Tibial nerve (tissue), 4 donors: ENCODE results near the gene HDAC6. TPM values are rescaled to one million over a fixed set of nuclear protein-coding genes. Genes with fewer than 3 reads are reported as not detected.
"Not testable (repeated sequence)": the region's sequence is repeated elsewhere in the genome, so short reads cannot be mapped to it uniquely, and the experiment has no call there.

Source experiments
- DNase-seq, 2 donors: peaks; one replicate each; pipeline ENCODE4 v3.0.0-alpha.2; 2019; ENCODE audit warnings: low spot score in 2 of 2
- H3K27ac ChIP-seq, 4 donors: fragments of 200-600 bp; sonication (generic) in 3 of 4; one replicate each; pipeline ENCODE4 v1.5.1; 2017 to 2019; ENCODE audit warnings: mild to moderate bottlenecking in 1 of 4
- H3K27me3 ChIP-seq, 2 donors: fragments of 200-600 bp; sonication (generic) in 1 of 2; one replicate each; pipeline versions ENCODE4 v1.5.1 to v1.6.0; 2017 to 2019
- H3K36me3 ChIP-seq, 3 donors: fragments of 200-600 bp; sonication (generic); one replicate each; pipeline ENCODE4 v1.5.1; 2018 to 2019
- H3K4me1 ChIP-seq, 4 donors: fragments of 200-600 bp; sonication (generic) in 3 of 4; one replicate each; pipeline ENCODE4 v1.5.1; 2017 to 2019
- H3K4me3 ChIP-seq, 4 donors: fragments of 200-600 bp; sonication (generic) in 3 of 4; one replicate each; pipeline ENCODE4 v1.5.1; 2017 to 2019; ENCODE audit warnings: mild to moderate bottlenecking in 1 of 4, moderate library complexity in 1 of 4
- H3K9me3 ChIP-seq, 4 donors: fragments of 200-600 bp; sonication (generic) in 3 of 4; one replicate each; pipeline ENCODE4 v1.5.1; 2017 to 2019
- EP300 ChIP-seq, 2 donors: sonication (generic); formaldehyde crosslinking; IDR thresholded peaks; one replicate each; pipeline ENCODE4 v1.6.1; 2017; ENCODE audit warnings: antibody characterized with exemption in 2 of 2, mild to moderate bottlenecking in 1 of 2
- POLR2A ChIP-seq, 2 donors: fragments of 450-650 bp; IDR thresholded peaks; one replicate each; pipeline ENCODE4 v1.6.1; 2017; ENCODE audit warnings: antibody characterized with exemption in 2 of 2, mild to moderate bottlenecking in 2 of 2, moderate library complexity in 2 of 2
- WGBS, 2 donors: methylation state at CpG; one replicate each; pipeline ENCODE4 v1.1.5; 2018; 5-methylcytosine and 5-hydroxymethylcytosine counted together
- total RNA-seq, 4 donors: library from RNA; depleted of rRNA; stranded (reverse); fragments of >200 nt; gene quantifications; one replicate each; pipeline ENCODE4 v1.1.0, GENCODE V29; 2016
- TF ChIP-seq, protein P1 (sequence below), 5 experiments: fragments of 200-600 bp in 3 of 5; fragments of 450-650 bp in 2 of 5; sonication (generic) in 3 of 5; IDR thresholded peaks; one replicate each; pipeline ENCODE4 v1.5.1; 2016 to 2019; ENCODE audit warnings: antibody characterized with exemption in 5 of 5, mild to moderate bottlenecking in 3 of 5, moderate library complexity in 2 of 5

The HDAC6 gene
- total RNA-seq, 4 donors from 2014 or later = 101 to 160 (median 120) TPM

GRCh38 chrX:48814722-48815121 lies 12.9 kb downstream of the HDAC6 start:
- no peaks in the 10 kb centered on the region for H3K4me1 ChIP-seq
- H3K9me3 ChIP-seq = no peaks in the 10 kb centered on the region
- no peak overlapping the region for H3K27ac ChIP-seq
- H3K36me3 ChIP-seq = peaks cover 0 to 83% (median 0%) of the 10 kb centered on the region in 3 donors
- no peaks in the 10 kb centered on the region for H3K27me3 ChIP-seq
- WGBS, 2 donors = 80 to 91% methylated on average over 4 to 8 of the region's 8 CpGs
- no peak for DNase-seq
- TF ChIP-seq, protein P1, sequence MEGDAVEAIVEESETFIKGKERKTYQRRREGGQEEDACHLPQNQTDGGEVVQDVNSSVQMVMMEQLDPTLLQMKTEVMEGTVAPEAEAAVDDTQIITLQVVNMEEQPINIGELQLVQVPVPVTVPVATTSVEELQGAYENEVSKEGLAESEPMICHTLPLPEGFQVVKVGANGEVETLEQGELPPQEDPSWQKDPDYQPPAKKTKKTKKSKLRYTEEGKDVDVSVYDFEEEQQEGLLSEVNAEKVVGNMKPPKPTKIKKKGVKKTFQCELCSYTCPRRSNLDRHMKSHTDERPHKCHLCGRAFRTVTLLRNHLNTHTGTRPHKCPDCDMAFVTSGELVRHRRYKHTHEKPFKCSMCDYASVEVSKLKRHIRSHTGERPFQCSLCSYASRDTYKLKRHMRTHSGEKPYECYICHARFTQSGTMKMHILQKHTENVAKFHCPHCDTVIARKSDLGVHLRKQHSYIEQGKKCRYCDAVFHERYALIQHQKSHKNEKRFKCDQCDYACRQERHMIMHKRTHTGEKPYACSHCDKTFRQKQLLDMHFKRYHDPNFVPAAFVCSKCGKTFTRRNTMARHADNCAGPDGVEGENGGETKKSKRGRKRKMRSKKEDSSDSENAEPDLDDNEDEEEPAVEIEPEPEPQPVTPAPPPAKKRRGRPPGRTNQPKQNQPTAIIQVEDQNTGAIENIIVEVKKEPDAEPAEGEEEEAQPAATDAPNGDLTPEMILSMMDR (IDR thresholded peaks at IDR 0.05) = no peak
- H3K4me3 ChIP-seq = no peak overlapping the region

DNA sequence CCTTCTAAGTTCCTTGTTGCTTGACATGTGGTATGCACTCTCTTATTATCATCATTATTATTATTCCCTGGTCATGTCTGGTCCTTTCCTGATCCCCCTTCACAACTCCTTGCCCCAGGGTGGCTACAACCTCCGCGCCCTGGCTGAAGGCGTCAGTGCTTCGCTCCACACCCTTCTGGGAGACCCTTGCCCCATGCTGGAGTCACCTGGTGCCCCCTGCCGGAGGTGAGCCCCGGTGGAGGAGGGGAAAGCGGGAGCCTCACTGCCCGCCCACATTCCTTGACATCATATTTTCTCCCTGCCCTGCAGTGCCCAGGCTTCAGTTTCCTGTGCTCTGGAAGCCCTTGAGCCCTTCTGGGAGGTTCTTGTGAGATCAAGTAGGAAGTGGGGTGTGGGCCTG lies 13.4 kb downstream of the HDAC6 start:
- no peaks in the 10 kb centered on the region for H3K9me3 ChIP-seq
- no peak for DNase-seq
- no peak overlapping the region for H3K4me3 ChIP-seq
- TF ChIP-seq, protein P1 (IDR thresholded peaks at IDR 0.05) = no peak
- no peak for TF ChIP-seq EP300 (IDR thresholded peaks at IDR 0.05)
- TF ChIP-seq POLR2A (IDR thresholded peaks at IDR 0.05) = no peak
- no peaks in the 10 kb centered on the region for H3K4me1 ChIP-seq
- WGBS, 2 donors = 92% methylated on average over 5 to 8 of the region's 8 CpGs
- no peak overlapping the region for H3K27ac ChIP-seq
- H3K27me3 ChIP-seq = no peaks in the 10 kb centered on the region
- H3K36me3 ChIP-seq = peaks cover 0 to 84% (median 0%) of the 10 kb centered on the region in 3 donors

DNA sequence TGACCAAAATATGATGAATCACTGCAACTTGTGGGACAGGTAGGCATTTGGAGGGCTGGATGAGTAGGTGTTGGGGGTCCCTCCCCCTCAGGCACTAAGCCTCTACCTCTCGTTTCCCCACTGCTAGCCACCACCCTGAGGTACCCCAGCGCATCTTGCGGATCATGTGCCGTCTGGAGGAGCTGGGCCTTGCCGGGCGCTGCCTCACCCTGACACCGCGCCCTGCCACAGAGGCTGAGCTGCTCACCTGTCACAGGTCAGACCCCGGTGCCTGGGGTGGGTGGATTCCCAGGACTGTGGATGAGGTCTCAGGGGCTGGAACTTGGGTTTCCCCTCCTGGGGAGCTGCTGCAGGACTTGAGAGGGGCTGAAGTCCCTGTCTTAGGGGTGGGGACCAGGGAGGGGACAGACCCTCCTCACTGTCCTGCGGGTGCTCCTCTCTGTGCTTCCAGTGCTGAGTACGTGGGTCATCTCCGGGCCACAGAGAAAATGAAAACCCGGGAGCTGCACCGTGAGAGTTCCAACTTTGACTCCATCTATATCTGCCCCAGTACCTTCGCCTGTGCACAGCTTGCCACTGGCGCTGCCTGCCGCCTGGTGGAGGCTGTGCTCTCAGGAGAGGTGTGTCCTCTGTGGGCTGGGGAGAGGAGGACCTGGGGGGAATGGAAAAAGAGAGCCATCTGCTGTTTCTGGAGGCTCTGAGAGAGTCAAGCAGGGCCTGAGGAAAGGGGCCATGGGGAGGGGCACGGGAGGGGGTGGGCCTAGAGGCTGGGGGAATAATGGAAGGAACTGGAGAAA lies 14.3 kb downstream of the HDAC6 start:
- Histone ChIP-seq H3K9me3 (no peaks in the 10 kb centered on the region), H3K4me3 (no peak overlapping the region), H3K27me3 (no peaks in the 10 kb centered on the region), H3K4me1 (no peaks in the 10 kb centered on the region), H3K27ac (no peak overlapping the region), H3K36me3 (peaks cover 0 to 84% (median 0%) of the 10 kb centered on the region in 3 donors)
- WGBS, 2 donors = 87 to 93% methylated on average over 8 to 17 of the region's 18 CpGs
- TF ChIP-seq, protein P1 (IDR thresholded peaks at IDR 0.05) = no peak
- TF ChIP-seq POLR2A (IDR thresholded peaks at IDR 0.05) (no peak), EP300 (IDR thresholded peaks at IDR 0.05) (no peak)
- no peak for DNase-seq

DNA sequence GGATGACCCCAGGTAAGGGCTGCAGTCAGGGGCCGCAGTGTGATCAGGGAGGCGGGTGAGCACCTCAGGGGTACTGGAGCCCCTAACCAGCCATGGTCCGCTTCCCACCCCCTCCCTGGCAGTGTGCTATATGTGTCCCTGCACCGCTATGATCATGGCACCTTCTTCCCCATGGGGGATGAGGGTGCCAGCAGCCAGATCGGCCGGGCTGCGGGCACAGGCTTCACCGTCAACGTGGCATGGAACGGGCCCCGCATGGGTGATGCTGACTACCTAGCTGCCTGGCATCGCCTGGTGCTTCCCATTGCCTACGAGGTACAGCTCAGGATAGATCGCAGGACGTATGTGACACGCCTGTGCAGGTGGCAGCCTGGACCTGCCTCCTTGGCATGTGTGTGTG lies 16.2 kb downstream of the HDAC6 start:
- whole genome bisulfite sequencing, 2 donors = 87 to 93% methylated on average over 3 to 4 of the region's 16 CpGs
- no peaks in the 10 kb centered on the region for H3K27me3 ChIP-seq
- no peak overlapping the region for H3K27ac ChIP-seq
- DNase-seq = no peak
- TF ChIP-seq POLR2A (IDR thresholded peaks at IDR 0.05) (no peak), EP300 (IDR thresholded peaks at IDR 0.05) (no peak)
- TF ChIP-seq, protein P1 (IDR thresholded peaks at IDR 0.05) = no peak
- no peaks in the 10 kb centered on the region for H3K4me1 ChIP-seq
- H3K4me3 ChIP-seq = no peak overlapping the region
- peaks cover 0 to 88% (median 0%) of the 10 kb centered on the region in 3 donors for H3K36me3 ChIP-seq
- no peaks in the 10 kb centered on the region for H3K9me3 ChIP-seq

GRCh38 chrX:48818866-48819265 lies 17.0 kb downstream of the HDAC6 start:
- H3K27me3 ChIP-seq = no peaks in the 10 kb centered on the region
- H3K36me3 ChIP-seq = peaks cover 0 to 94% (median 0%) of the 10 kb centered on the region in 3 donors
- no peak for DNase-seq

GRCh38 chrX:48819394-48819793 lies 17.5 kb downstream of the HDAC6 start:
- not testable (repeated sequence) for H3K4me1 ChIP-seq, H3K27me3 ChIP-seq, H3K27ac ChIP-seq, DNase-seq, H3K9me3 ChIP-seq, H3K4me3 ChIP-seq
- 86 to 88% methylated on average over 4 to 9 of the region's 9 CpGs for WGBS, 2 donors
- H3K36me3 ChIP-seq = peaks cover 0 to 94% (median 0%) of the 10 kb centered on the region in 3 donors

More at GRCh38 chrX:48818866-48819265, 17.0 kb downstream of the HDAC6 start:
- Histone ChIP-seq H3K4me1 (no peaks in the 10 kb centered on the region), H3K9me3 (no peaks in the 10 kb centered on the region), H3K27ac (no peak overlapping the region), H3K4me3 (no peak overlapping the region)
- TF ChIP-seq POLR2A (IDR thresholded peaks at IDR 0.05) = no peak
- no peak for TF ChIP-seq EP300 (IDR thresholded peaks at IDR 0.05)
- WGBS, 2 donors = 84% methylated on average over 4 of the region's 4 CpGs; no CpG with 5 or more reads in 1 of the 2 donors
